Stimulated activated CD4-positive, alpha-beta T cell treated with anti-CD3 and anti-CD28 coated beads, Interleukin-1b, Interleukin-23, amount 100 ng/mL, for 24 hours (primary cell): ENCODE results near the gene PSAPL1.

ENCODE experiments used
- DNase-seq, 4 experiments: peaks; one replicate each; pipeline ENCODE4 v3.0.0-alpha.2; 2020; ENCODE audit warnings: low read depth in 4 of 4, low spot score in 1 of 4

PSAPL1 gene

GRCh38 chr4:7397206-7398103, 37.3 kb downstream of the PSAPL1 start:
- DNase-seq, result no peak

- DNase-seq, result no peak
Measured at GRCh38 chr4:7396186-7396910, 38.4 kb downstream of the PSAPL1 start.

GRCh38 chr4:7395645-7396044, 39.1 kb downstream of the PSAPL1 start:
- DNase-seq, result no peak

- no peak for DNase-seq
Measured at GRCh38 chr4:7394681-7395451, 39.9 kb downstream of the PSAPL1 start.

- DNase-seq, result no peak
Measured at GRCh38 chr4:7393601-7394575, 40.8 kb downstream of the PSAPL1 start.

GRCh38 chr4:7392438-7393421, 42.0 kb downstream of the PSAPL1 start:
- DNase-seq, result no peak

- no peak for DNase-seq
Measured at GRCh38 chr4:7391637-7392437, 42.9 kb downstream of the PSAPL1 start.

GRCh38 chr4:7390906-7391636, 43.7 kb downstream of the PSAPL1 start:
- DNase-seq, result no peak

GRCh38 chr4:7390336-7390735, 44.4 kb downstream of the PSAPL1 start:
- DNase-seq, result no peak

- no peak for DNase-seq
Measured at GRCh38 chr4:7389719-7390118, 45.0 kb downstream of the PSAPL1 start.

GRCh38 chr4:7389101-7389701, 45.5 kb downstream of the PSAPL1 start:
- DNase-seq, result no peak

- DNase-seq, result no peak
Measured at GRCh38 chr4:7388627-7389026, 46.1 kb downstream of the PSAPL1 start.

GRCh38 chr4:7387925-7388324, 46.8 kb downstream of the PSAPL1 start:
- no peak for DNase-seq

GRCh38 chr4:7384929-7385890, 49.5 kb downstream of the PSAPL1 start:
- no peak for DNase-seq

GRCh38 chr4:7384003-7384928, 50.5 kb downstream of the PSAPL1 start:
- DNase-seq, result no peak
